Vagina (tissue), 2 donors: Measurements from ENCODE around the gene OR4D11. TPM values are rescaled to one million over a fixed set of nuclear protein-coding genes. Genes with fewer than 3 reads are reported as not detected.
"Not testable (repeated sequence)": the region's sequence is repeated elsewhere in the genome, so short reads cannot be mapped to it uniquely, and the experiment has no call there.

Source experiments
- DNase-seq, 2 donors: peaks; one replicate each; pipeline ENCODE4 v3.0.0-alpha.2; 2017; ENCODE audit errors: extremely low spot score in 2 of 2
- H3K27ac ChIP-seq: fragments of 200-600 bp; sonication (generic); one replicate; pipeline ENCODE4 v1.5.1; 2019
- H3K27me3 ChIP-seq: fragments of 200-600 bp; sonication (generic); one replicate; pipeline ENCODE4 v1.5.1; 2019
- H3K36me3 ChIP-seq, 2 donors: fragments of 200-600 bp; sonication (generic); one replicate each; pipeline ENCODE4 v1.5.1; 2017 to 2019
- H3K4me1 ChIP-seq: fragments of 200-600 bp; sonication (generic); one replicate; pipeline ENCODE4 v1.5.1; 2019
- H3K4me3 ChIP-seq, 2 donors: fragments of 200-600 bp; sonication (generic); 1 replicate in 1 of 2; 2 replicates in 1 of 2; pipeline ENCODE4 v1.5.1; 2016 to 2019
- H3K9me3 ChIP-seq: fragments of 200-600 bp; sonication (generic); one replicate; pipeline ENCODE4 v1.5.1; 2019
- CTCF ChIP-seq, 3 experiments: fragments of 450-650 bp in 2 of 3; fragments of 200-600 bp in 1 of 3; sonication (generic) in 1 of 3; IDR thresholded peaks; one replicate each; pipeline ENCODE4 v1.5.1; 2017 to 2019; ENCODE audit warnings: antibody characterized with exemption in 3 of 3, mild to moderate bottlenecking in 2 of 3, moderate library complexity in 2 of 3
- POLR2A ChIP-seq, 2 donors: fragments of 450-650 bp; IDR thresholded peaks; one replicate each; pipeline ENCODE4 v1.6.1; 2017; ENCODE audit warnings: antibody characterized with exemption in 2 of 2, mild to moderate bottlenecking in 2 of 2, moderate library complexity in 2 of 2
- POLR2AphosphoS5 ChIP-seq, 2 donors: sonication (generic); formaldehyde crosslinking; IDR thresholded peaks; one replicate each; pipeline ENCODE4 v1.9.0; 2017; ENCODE audit warnings: antibody characterized with exemption in 2 of 2, mild to moderate bottlenecking in 2 of 2, low read depth in 1 of 2; ENCODE audit not compliant: insufficient read depth in 1 of 2
- intact Hi-C: fragments of 100-400 bp; cut with DNase I; formaldehyde crosslinking; loops from one replicate; pipeline ENCODE4 v1.15.1; 2023
- total RNA-seq: library from RNA; depleted of rRNA; stranded (reverse); fragments of >200 nt; gene quantifications from one replicate; pipeline ENCODE4 v1.2.3, GENCODE V29; 2016

The OR4D11 gene
- total RNA-seq, 1 donor from 2014 or later, result not detected

- no peak for TF ChIP-seq POLR2A (IDR thresholded peaks at IDR 0.05)
- no peaks in the 10 kb centered on the region for H3K36me3 ChIP-seq
- no peak overlapping the region for H3K27ac ChIP-seq
- no peaks in the 10 kb centered on the region for H3K9me3 ChIP-seq
- intact Hi-C loops, result no loop called here
- no peaks in the 10 kb centered on the region for H3K4me1 ChIP-seq
- no peaks in the 10 kb centered on the region for H3K27me3 ChIP-seq
- H3K4me3 ChIP-seq, result no peak overlapping the region
- no peak for DNase-seq
These were observed 8.3 kb downstream of the OR4D11 start for GRCh38 chr11:59511675-59512074.

- H3K27ac ChIP-seq, H3K36me3 ChIP-seq, intact Hi-C loops, H3K27me3 ChIP-seq, H3K4me1 ChIP-seq, DNase-seq, H3K4me3 ChIP-seq, H3K9me3 ChIP-seq: not testable (repeated sequence)
These were observed 16.8 kb downstream of the OR4D11 start for GRCh38 chr11:59520139-59520538.

- no peak overlapping the region for H3K4me3 ChIP-seq
- no peaks in the 10 kb centered on the region for H3K4me1 ChIP-seq
- no peaks in the 10 kb centered on the region for H3K27me3 ChIP-seq
- no peak for TF ChIP-seq CTCF (IDR thresholded peaks at IDR 0.05)
- TF ChIP-seq POLR2AphosphoS5 (IDR thresholded peaks at IDR 0.05; ENCODE audit: insufficient read depth in 1 of 2, low read depth in 1 of 2), result no peak
- no peak for TF ChIP-seq POLR2A (IDR thresholded peaks at IDR 0.05)
- H3K9me3 ChIP-seq, result no peaks in the 10 kb centered on the region
- H3K27ac ChIP-seq, result no peak overlapping the region
- no peaks in the 10 kb centered on the region for H3K36me3 ChIP-seq
- no peak for DNase-seq
- intact Hi-C loops, result no loop called here
These were observed 17.4 kb downstream of the OR4D11 start for GRCh38 chr11:59520741-59521140.

- Histone ChIP-seq H3K27ac (no peak overlapping the region), H3K4me1 (no peaks in the 10 kb centered on the region), H3K9me3 (no peaks in the 10 kb centered on the region), H3K36me3 (no peaks in the 10 kb centered on the region), H3K27me3 (no peaks in the 10 kb centered on the region), H3K4me3 (no peak overlapping the region)
- DNase-seq, result no peak
- intact Hi-C loops, result no loop called here
- no peak for TF ChIP-seq POLR2A (IDR thresholded peaks at IDR 0.05)
- TF ChIP-seq CTCF (IDR thresholded peaks at IDR 0.05), result no peak
- no peak for TF ChIP-seq POLR2AphosphoS5 (IDR thresholded peaks at IDR 0.05; ENCODE audit: insufficient read depth in 1 of 2, low read depth in 1 of 2)
These were observed 20.2 kb downstream of the OR4D11 start for GRCh38 chr11:59523541-59523940.

- H3K9me3 ChIP-seq, result no peaks in the 10 kb centered on the region
- H3K36me3 ChIP-seq, result no peaks in the 10 kb centered on the region
- no peak overlapping the region for H3K27ac ChIP-seq
- no peak overlapping the region for H3K4me3 ChIP-seq
- DNase-seq, result no peak
- H3K27me3 ChIP-seq, result no peaks in the 10 kb centered on the region
- TF ChIP-seq POLR2AphosphoS5 (IDR thresholded peaks at IDR 0.05; ENCODE audit: insufficient read depth in 1 of 2, low read depth in 1 of 2) (no peak), CTCF (IDR thresholded peaks at IDR 0.05) (no peak), POLR2A (IDR thresholded peaks at IDR 0.05) (no peak)
- no peaks in the 10 kb centered on the region for H3K4me1 ChIP-seq
- intact Hi-C loops, result no loop called here
These were observed 25.3 kb downstream of the OR4D11 start for GRCh38 chr11:59528711-59529110.

GRCh38 chr11:59532620-59533019, 29.2 kb downstream of the OR4D11 start:
- no peak for DNase-seq
- Histone ChIP-seq H3K9me3 (no peaks in the 10 kb centered on the region), H3K36me3 (no peaks in the 10 kb centered on the region), H3K27ac (no peak overlapping the region), H3K4me3 (no peak overlapping the region), H3K27me3 (no peaks in the 10 kb centered on the region), H3K4me1 (peaks cover 6% of the 10 kb centered on the region)
- TF ChIP-seq CTCF (IDR thresholded peaks at IDR 0.05) (no peak), POLR2A (IDR thresholded peaks at IDR 0.05) (no peak), POLR2AphosphoS5 (IDR thresholded peaks at IDR 0.05; ENCODE audit: insufficient read depth in 1 of 2, low read depth in 1 of 2) (no peak)
- intact Hi-C loops, result loop anchor here (10.0 kb wide), 1 partner anchor 152 kb away; no protein-coding TSS in a partner anchor
